PC-3 (cell line): ENCODE data around the gene ARHGEF2. TPM values are rescaled to one million over a fixed set of nuclear protein-coding genes. Genes with fewer than 3 reads are reported as not detected.

Experiments
- ATAC-seq: fragments of 200-7000 bp; cut with Tn5 transposase; 2 replicates; pipeline ENCODE4 v1.9.1; 2020; ENCODE audit warnings: mild to moderate bottlenecking, moderate library complexity
- BruUV-seq: library from RNA; stranded (reverse); fragments of 400-500 nt; replicated peaks from 2 replicates; lab custom pipeline; 2021; lab: Mats Ljungman, UMichigan
- CTCF ChIA-PET: fragments of 300-600 bp; sonication (Branson Sonifier 250); formaldehyde crosslinking; loops from one replicate; lab custom pipeline; 2022; ENCODE audit warnings: antibody characterized with exemption; lab: Charles Lee
- POLR2A ChIA-PET: fragments of 300-600 bp; sonication (Branson Sonifier 250); formaldehyde crosslinking; loops from one replicate; lab custom pipeline; 2022; ENCODE audit warnings: antibody characterized with exemption; ENCODE audit not compliant: unreplicated experiment; lab: Charles Lee
- DNase-seq: peaks from one replicate; pipeline ENCODE4 v3.0.0-alpha.2; 2015
- H2AFZ ChIP-seq: fragments of 300-600 bp; sonication (generic); 2 replicates; pipeline ENCODE4 v1.6.0; 2016; ENCODE audit warnings: antibody characterized with exemption, low read length
- H3F3A ChIP-seq: fragments of 300-600 bp; sonication (generic); one replicate; pipeline ENCODE4 v1.6.0; 2017; ENCODE audit warnings: antibody characterized with exemption, low read length, control low read depth, mild to moderate bottlenecking; ENCODE audit not compliant: unreplicated experiment
- H3K27ac ChIP-seq: fragments of 300-600 bp; sonication (generic); 2 replicates; pipeline ENCODE4 v1.5.1; 2016; ENCODE audit warnings: mild to moderate bottlenecking, low read length
- H3K27me3 ChIP-seq: fragments of 300-600 bp; sonication (generic); 2 replicates; pipeline ENCODE4 v1.6.1; 2016; ENCODE audit warnings: low read length, mixed read lengths
- H3K36me3 ChIP-seq: fragments of 300-600 bp; sonication (generic); 2 replicates; pipeline ENCODE4 v1.6.1; 2016; ENCODE audit warnings: low read depth, mixed run types, low read length, mixed read lengths
- H3K4me1 ChIP-seq: fragments of 300-600 bp; sonication (generic); 2 replicates; pipeline ENCODE4 v1.5.1; 2016; ENCODE audit warnings: low read length; ENCODE audit not compliant: insufficient read depth
- H3K4me2 ChIP-seq: fragments of 300-600 bp; sonication (generic); 2 replicates; pipeline ENCODE4 v1.6.0; 2016; ENCODE audit warnings: low read length
- H3K4me3 ChIP-seq: fragments of 300-600 bp; sonication (generic); 2 replicates; pipeline ENCODE4 v1.5.1; 2016; ENCODE audit warnings: mild to moderate bottlenecking, low read length, mixed read lengths
- H3K79me2 ChIP-seq: fragments of 300-600 bp; sonication (generic); 2 replicates; pipeline ENCODE4 v1.6.1; 2017; ENCODE audit warnings: low read length, mixed read lengths
- H3K9ac ChIP-seq: fragments of 300-600 bp; sonication (generic); 2 replicates; pipeline ENCODE4 v1.6.0; 2016; ENCODE audit warnings: mild to moderate bottlenecking, low read length
- H3K9me2 ChIP-seq: fragments of 300-600 bp; sonication (generic); replicated peaks from 2 replicates; pipeline ENCODE4 v1.6.1; 2016; ENCODE audit warnings: mixed run types, low read length, mixed read lengths
- H3K9me3 ChIP-seq: fragments of 300-600 bp; sonication (generic); 2 replicates; pipeline ENCODE4 v1.6.1; 2016; ENCODE audit warnings: low read length, mixed read lengths
- H4K20me1 ChIP-seq: fragments of 300-600 bp; sonication (generic); 2 replicates; pipeline ENCODE4 v1.6.1; 2016; ENCODE audit warnings: low read length, mixed read lengths
- CTCF ChIP-seq: fragments of 300-600 bp; sonication (generic); conservative IDR thresholded peaks from 2 replicates; pipeline ENCODE4 v1.5.1; 2017; ENCODE audit warnings: antibody characterized with exemption, low read depth, mild to moderate bottlenecking, low read length
- EZH2 ChIP-seq: fragments of 300-600 bp; sonication (generic); IDR thresholded peaks from one replicate; pipeline ENCODE4 v1.6.1; 2017; ENCODE audit warnings: antibody characterized with exemption, mild to moderate bottlenecking, low read length; ENCODE audit not compliant: unreplicated experiment
- EZH2phosphoT487 ChIP-seq: fragments of 300-600 bp; sonication (generic); IDR thresholded peaks from 2 replicates; pipeline ENCODE4 v1.6.1; 2018; ENCODE audit warnings: mild to moderate bottlenecking, antibody characterized with exemption, low read length, borderline replicate concordance
- intact Hi-C: fragments of 100-400 bp; cut with micrococcal nuclease; formaldehyde crosslinking; loops from 2 replicates; pipeline ENCODE4 v1.9.0; 2023
- total RNA-seq: library from RNA; depleted of rRNA; stranded (reverse); fragments of >200 nt; gene quantifications from 2 replicates; pipeline ENCODE4 v1.2.3, GENCODE V29; 2014

The ARHGEF2 gene
- total RNA-seq, 1 experiment from 2014 or later, result 65.9 TPM

DNA sequence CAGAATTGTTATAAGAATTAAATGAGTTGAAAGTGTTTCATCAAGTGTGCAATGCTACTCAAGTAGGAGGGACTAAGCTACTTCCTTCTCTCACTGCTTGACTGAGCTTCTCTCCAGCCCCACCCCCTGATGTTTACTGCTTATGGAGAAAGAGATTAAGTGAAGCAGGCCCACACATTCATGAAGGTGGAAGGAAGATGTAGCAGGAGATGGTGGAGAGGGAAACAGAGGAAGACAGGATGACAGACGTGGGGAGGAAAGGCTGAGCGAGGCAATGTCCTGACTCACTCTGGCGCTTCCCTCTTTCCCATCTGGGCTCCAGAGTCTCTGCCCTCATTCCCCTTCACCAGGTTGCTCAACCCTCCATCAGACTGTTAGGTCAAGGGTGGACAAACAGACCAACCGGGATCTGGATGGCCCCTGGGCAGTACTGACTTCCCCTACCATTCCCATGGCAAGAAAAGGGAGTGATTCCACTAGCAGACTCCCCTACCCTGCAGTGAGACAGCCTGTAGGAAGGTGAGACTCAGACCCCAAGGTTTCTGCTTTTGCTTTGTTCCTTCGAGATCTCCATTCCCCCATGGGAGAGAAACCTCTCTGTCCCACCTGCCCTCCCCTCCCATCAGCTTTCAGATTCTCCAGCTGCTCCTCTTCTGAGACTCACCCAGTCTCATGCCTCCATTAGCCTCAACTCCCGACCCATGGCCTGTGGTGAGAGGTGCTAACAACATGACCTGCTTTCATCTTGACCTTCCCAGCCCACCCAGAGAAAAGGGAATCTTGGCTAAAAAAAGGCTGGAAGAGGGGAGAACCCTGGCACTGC is 3.1 kb upstream of the ARHGEF2 start:
- peaks cover 37% of the 10 kb centered on the region for H3K4me1 ChIP-seq
- H3K4me3 ChIP-seq, result no peak overlapping the region
- no peak overlapping the region for H3K9ac ChIP-seq
- intact Hi-C loops, result no loop called here
- ChIA-PET POLR2A (interaction anchor here (0.7 kb wide), 1 partner anchor 102 kb away, joined by 4 read pairs; no protein-coding TSS in a partner anchor), CTCF (no interaction called here)
- no peak for ATAC-seq
- H3K9me2 ChIP-seq, result no peaks in the 10 kb centered on the region
- H3K4me2 ChIP-seq, result no peak overlapping the region
- no peaks in the 10 kb centered on the region for H3K27me3 ChIP-seq
- no TSS peak for BruUV-seq
- H3K36me3 ChIP-seq, result no peaks in the 10 kb centered on the region
- no peak overlapping the region for H3K27ac ChIP-seq
- no peaks in the 10 kb centered on the region for H3K9me3 ChIP-seq
- H4K20me1 ChIP-seq, result no peaks in the 10 kb centered on the region
- H2AFZ ChIP-seq, result no peak overlapping the region
- TF ChIP-seq EZH2 (no peak), CTCF (no peak), EZH2phosphoT487 (no peak)
- H3F3A ChIP-seq, result no peaks in the 10 kb centered on the region
- no peak for DNase-seq
- peaks cover 30% of the 10 kb centered on the region for H3K79me2 ChIP-seq

- no peaks in the 10 kb centered on the region for H3K27me3 ChIP-seq
- no peaks in the 10 kb centered on the region for H3K9me2 ChIP-seq
- intact Hi-C loops, result loop anchor here (5.0 kb wide), 1 partner anchor 143 kb away; no protein-coding TSS in a partner anchor
- 0 out of 2 replicates have a peak overlapping the region, but pooled peaks have one; percentile 96 for H2AFZ ChIP-seq
- no peak overlapping the region for H3K9ac ChIP-seq
- H3K9me3 ChIP-seq, result no peaks in the 10 kb centered on the region
- ATAC-seq (no peak), DNase-seq (no peak)
- H3K36me3 ChIP-seq, result no peaks in the 10 kb centered on the region
- peaks cover 9% of the 10 kb centered on the region for H4K20me1 ChIP-seq
- no peaks in the 10 kb centered on the region for H3F3A ChIP-seq
- peaks cover 54% of the 10 kb centered on the region for H3K4me1 ChIP-seq
- POLR2A ChIA-PET, result interaction anchor here (0.6 kb wide), 2 partner anchors 16 to 1384 kb away, joined by 3 to 4 read pairs; no protein-coding TSS in a partner anchor
- TF ChIP-seq EZH2phosphoT487 (no peak), CTCF (no peak), EZH2 (no peak)
- no peak overlapping the region; the same call in 1 of the 2 replicates for H3K27ac ChIP-seq
- H3K4me2 ChIP-seq, result peak overlapping the region; percentile 90
- peaks cover 47% of the 10 kb centered on the region for H3K79me2 ChIP-seq
- no TSS peak for BruUV-seq
- CTCF ChIA-PET, result no interaction called here
- H3K4me3 ChIP-seq, result peak overlapping the region; percentile 97; the same call in 1 of the 2 replicates
Measured at GRCh38 chr1:155979597-155980343, 1.4 kb upstream of the ARHGEF2 start.
